HL-60 (cell line): Measurements from ENCODE around the gene WFS1.

Experiments used
- DNase-seq, 2 experiments: peaks; one replicate each; pipeline ENCODE4 v3.0.0-alpha.2; 2010 to 2020; ENCODE audit warnings: low read depth in 1 of 2, low spot score in 1 of 2
- H3K27ac ChIP-seq: fragments of 250-450 bp; sonication (Bioruptor Pico); replicated peaks from 2 replicates; pipeline ENCODE4 v1.5.1; 2020; ENCODE audit warnings: mild to moderate bottlenecking, moderate library complexity
- H3K27me3 ChIP-seq: fragments of 250-450 bp; sonication (Bioruptor Pico); 2 replicates; pipeline ENCODE4 v1.5.1; 2021; ENCODE audit warnings: mild to moderate bottlenecking, moderate library complexity; ENCODE audit not compliant: insufficient read depth, poor library complexity, severe bottlenecking
- H3K4me3 ChIP-seq: replicated peaks from 2 replicates; pipeline ENCODE4 v1.5.1; 2011; ENCODE audit warnings: mild to moderate bottlenecking, control low read depth, low read length; ENCODE audit not compliant: insufficient read depth
- CTCF ChIP-seq: IDR thresholded peaks from one replicate; pipeline ENCODE4 v1.5.1; 2011; ENCODE audit warnings: low read length, control low read depth, inconsistent platforms; ENCODE audit not compliant: insufficient read depth
- GABPA ChIP-seq: IDR thresholded peaks from 2 replicates; pipeline ENCODE4 v1.6.1; 2012; ENCODE audit warnings: low read depth
- POLR2AphosphoS5 ChIP-seq: IDR thresholded peaks from 2 replicates; pipeline ENCODE4 v1.6.1; 2012; ENCODE audit warnings: low read depth
- REST ChIP-seq: IDR thresholded peaks from 2 replicates; pipeline ENCODE4 v1.6.1; 2012; ENCODE audit warnings: low read depth; ENCODE audit not compliant: insufficient replicate concordance
- SPI1 ChIP-seq: IDR thresholded peaks from 2 replicates; pipeline ENCODE4 v1.6.1; 2012; ENCODE audit warnings: low read depth, mild to moderate bottlenecking, borderline replicate concordance

The WFS1 gene

GRCh38 chr4:6320663-6321062 lies 51.0 kb downstream of the WFS1 start:
- DNase-seq: no peak
- TF ChIP-seq SPI1 (no peak), POLR2AphosphoS5 (no peak), REST (no peak), GABPA (no peak), CTCF (no peak)
- Histone ChIP-seq H3K27me3 (peaks cover 15% of the 10 kb centered on the region), H3K27ac (no peak overlapping the region), H3K4me3 (no peak overlapping the region)

GRCh38 chr4:6321361-6321760 lies 51.7 kb downstream of the WFS1 start:
- no peak for TF ChIP-seq REST
- no peak for TF ChIP-seq GABPA
- no peak for TF ChIP-seq SPI1
- TF ChIP-seq POLR2AphosphoS5: no peak
- no peak for TF ChIP-seq CTCF
- H3K27me3 ChIP-seq: peaks cover 15% of the 10 kb centered on the region
- DNase-seq: no peak
- no peak overlapping the region for H3K4me3 ChIP-seq
- no peak overlapping the region for H3K27ac ChIP-seq

- DNase-seq: no peak
- Histone ChIP-seq H3K4me3 (no peak overlapping the region), H3K27ac (no peak overlapping the region), H3K27me3 (peaks cover 15% of the 10 kb centered on the region)
- TF ChIP-seq REST: no peak
- no peak for TF ChIP-seq SPI1
- TF ChIP-seq CTCF: no peak
- TF ChIP-seq POLR2AphosphoS5: no peak
- TF ChIP-seq GABPA: no peak
Measured at GRCh38 chr4:6322067-6322760, 52.6 kb downstream of the WFS1 start.
